Endodermal cell (in vitro differentiated cells): ENCODE measurements around the gene KCNE4. TPM values are rescaled to one million over a fixed set of nuclear protein-coding genes. Genes with fewer than 3 reads are reported as not detected.

Experiments
- DNase-seq: peaks from one replicate; pipeline ENCODE4 v3.0.0-alpha.2; 2017
- H3K27ac ChIP-seq: 2 replicates; pipeline ENCODE4 v1.5.1; 2013; ENCODE audit warnings: mild to moderate bottlenecking, low read depth, low read length, moderate library complexity
- H3K27me3 ChIP-seq: 2 replicates; pipeline ENCODE4 v1.6.1; 2013; ENCODE audit warnings: mild to moderate bottlenecking, low read length, moderate library complexity; ENCODE audit not compliant: insufficient read depth, control insufficient read depth, poor library complexity, severe bottlenecking
- H3K36me3 ChIP-seq: 2 replicates; pipeline ENCODE4 v1.7.0; 2013; ENCODE audit warnings: mild to moderate bottlenecking, low read length, moderate library complexity; ENCODE audit not compliant: control insufficient read depth, insufficient read depth
- H3K4me1 ChIP-seq: one replicate; pipeline ENCODE4 v1.7.0; 2013; ENCODE audit warnings: low read length; ENCODE audit not compliant: control insufficient read depth, insufficient read depth
- H3K4me3 ChIP-seq: 2 replicates; pipeline ENCODE4 v1.5.1; 2013; ENCODE audit warnings: mild to moderate bottlenecking, low read length, moderate library complexity
- H3K9ac ChIP-seq: 2 replicates; pipeline ENCODE4 v1.6.1; 2013; ENCODE audit warnings: mild to moderate bottlenecking, low read length, moderate library complexity; ENCODE audit not compliant: poor library complexity, severe bottlenecking; ENCODE audit errors: extremely low read depth
- H3K9me3 ChIP-seq: 2 replicates; pipeline ENCODE4 v1.6.1; 2013; ENCODE audit warnings: mild to moderate bottlenecking, low read length, moderate library complexity; ENCODE audit not compliant: control insufficient read depth
- H3K27ac Mint-ChIP-seq: 2 replicates; pipeline ENCODE4 v1.8.0; 2020; ENCODE audit warnings: mixed read lengths
- H3K27me3 Mint-ChIP-seq: 2 replicates; pipeline ENCODE4 v1.8.0; 2021; ENCODE audit warnings: mild to moderate bottlenecking, mixed read lengths; ENCODE audit not compliant: insufficient read depth
- H3K36me3 Mint-ChIP-seq: 2 replicates; pipeline ENCODE4 v1.8.0; 2020; ENCODE audit warnings: low read depth, mixed read lengths
- H3K4me1 Mint-ChIP-seq: 2 replicates; pipeline ENCODE4 v1.8.0; 2020; ENCODE audit warnings: mixed read lengths
- H3K4me3 Mint-ChIP-seq: 2 replicates; pipeline ENCODE4 v1.8.0; 2020; ENCODE audit warnings: mild to moderate bottlenecking, moderate library complexity, mixed read lengths
- H3K9me3 Mint-ChIP-seq: 2 replicates; pipeline ENCODE4 v1.8.0; 2020; ENCODE audit warnings: mild to moderate bottlenecking, mixed read lengths
- WGBS, 2 experiments: methylation state at CpG; one replicate each; pipeline versions ENCODE4 v1.1.5 to v1.1.7; 2013; ENCODE audit warnings: missing lambda C conversion rate in 2 of 2, mixed read lengths in 1 of 2; ENCODE audit not compliant: insufficient coverage in 1 of 2, insufficient read length in 1 of 2; 5-methylcytosine and 5-hydroxymethylcytosine counted together
- total RNA-seq, 2 donors: library from RNA; stranded (reverse); fragmentation: NEBNext Ultra II Directional in 1 of 2; extraction: Animal tissue kit (Norgen Biotek cat#: 25700) in 1 of 2; gene quantifications; 2 replicates in 1 of 2; 3 replicates in 1 of 2; pipeline ENCODE4 v1.2.1, GENCODE V29; 2021
- TF ChIP-seq, protein P1 (sequence below): fragments of 200-600 bp; sonication (generic); conservative IDR thresholded peaks from 2 replicates; pipeline ENCODE4 v1.5.0; 2021; ENCODE audit warnings: antibody characterized with exemption, mild to moderate bottlenecking

KCNE4 gene
- total RNA-seq, 2 donors from 2014 or later = 0.22 TPM; not detected in 1

GRCh38 chr2:223092667-223093066 is 40.7 kb downstream of the KCNE4 start:
- Histone ChIP-seq H3K9ac (no peak overlapping the region), H3K27me3 (no peaks in the 10 kb centered on the region), H3K4me3 (no peak overlapping the region), H3K9me3 (no peaks in the 10 kb centered on the region), H3K4me1 (no peaks in the 10 kb centered on the region), H3K36me3 (no peaks in the 10 kb centered on the region), H3K27ac (no peak overlapping the region)
- TF ChIP-seq, protein P1, sequence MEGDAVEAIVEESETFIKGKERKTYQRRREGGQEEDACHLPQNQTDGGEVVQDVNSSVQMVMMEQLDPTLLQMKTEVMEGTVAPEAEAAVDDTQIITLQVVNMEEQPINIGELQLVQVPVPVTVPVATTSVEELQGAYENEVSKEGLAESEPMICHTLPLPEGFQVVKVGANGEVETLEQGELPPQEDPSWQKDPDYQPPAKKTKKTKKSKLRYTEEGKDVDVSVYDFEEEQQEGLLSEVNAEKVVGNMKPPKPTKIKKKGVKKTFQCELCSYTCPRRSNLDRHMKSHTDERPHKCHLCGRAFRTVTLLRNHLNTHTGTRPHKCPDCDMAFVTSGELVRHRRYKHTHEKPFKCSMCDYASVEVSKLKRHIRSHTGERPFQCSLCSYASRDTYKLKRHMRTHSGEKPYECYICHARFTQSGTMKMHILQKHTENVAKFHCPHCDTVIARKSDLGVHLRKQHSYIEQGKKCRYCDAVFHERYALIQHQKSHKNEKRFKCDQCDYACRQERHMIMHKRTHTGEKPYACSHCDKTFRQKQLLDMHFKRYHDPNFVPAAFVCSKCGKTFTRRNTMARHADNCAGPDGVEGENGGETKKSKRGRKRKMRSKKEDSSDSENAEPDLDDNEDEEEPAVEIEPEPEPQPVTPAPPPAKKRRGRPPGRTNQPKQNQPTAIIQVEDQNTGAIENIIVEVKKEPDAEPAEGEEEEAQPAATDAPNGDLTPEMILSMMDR = no peak
- DNase-seq = no peak
- Mint-ChIP-seq H3K36me3 (no peaks in the 10 kb centered on the region), H3K9me3 (no peaks in the 10 kb centered on the region), H3K27ac (no peak overlapping the region), H3K4me1 (peaks cover 6% of the 10 kb centered on the region), H3K4me3 (no peak overlapping the region), H3K27me3 (no peaks in the 10 kb centered on the region)
- WGBS, 2 experiments = 72 to 93% methylated on average over 3 to 4 of the region's 4 CpGs

- no peak overlapping the region for H3K4me3 Mint-ChIP-seq
- no peaks in the 10 kb centered on the region for H3K36me3 Mint-ChIP-seq
- H3K27ac Mint-ChIP-seq = no peak overlapping the region
- 68 to 81% methylated on average over 5 to 7 of the region's 7 CpGs for WGBS, 2 experiments
- H3K36me3 ChIP-seq = no peaks in the 10 kb centered on the region
- no peak overlapping the region for H3K27ac ChIP-seq
- TF ChIP-seq, protein P1 = no peak
- H3K4me1 ChIP-seq = no peaks in the 10 kb centered on the region
- peaks cover 6% of the 10 kb centered on the region for H3K4me1 Mint-ChIP-seq
- H3K9me3 Mint-ChIP-seq = no peaks in the 10 kb centered on the region
- H3K27me3 ChIP-seq = no peaks in the 10 kb centered on the region
- H3K9ac ChIP-seq = no peak overlapping the region
- H3K9me3 ChIP-seq = no peaks in the 10 kb centered on the region
- no peak overlapping the region for H3K4me3 ChIP-seq
- DNase-seq = peak; percentile 54
- H3K27me3 Mint-ChIP-seq = no peaks in the 10 kb centered on the region
These were observed 41.6 kb downstream of the KCNE4 start for GRCh38 chr2:223093436-223094241.

DNA sequence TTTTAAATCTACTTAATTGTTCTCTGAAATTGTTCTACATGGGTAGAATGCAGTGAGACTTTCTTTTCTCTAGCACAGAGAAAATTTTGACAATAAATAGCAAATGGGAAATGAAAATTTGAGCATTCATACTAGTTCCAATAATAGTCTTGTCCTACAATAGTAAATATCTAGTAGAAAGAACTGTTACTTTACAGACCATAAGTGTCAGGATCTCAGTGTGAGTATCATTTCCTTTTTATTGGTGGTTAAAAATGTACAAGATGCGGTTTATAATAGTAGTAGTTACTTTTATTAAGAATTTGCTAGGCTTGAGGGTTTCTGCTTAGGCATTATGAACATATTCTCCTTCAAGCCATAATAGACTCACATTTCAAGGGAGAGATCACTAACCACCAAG is 43.2 kb downstream of the KCNE4 start:
- no peaks in the 10 kb centered on the region for H3K36me3 Mint-ChIP-seq
- peaks cover 6% of the 10 kb centered on the region for H3K4me1 Mint-ChIP-seq
- TF ChIP-seq, protein P1 = no peak

More for the DNA sequence above, 43.2 kb downstream of the KCNE4 start:
- Histone ChIP-seq H3K9ac (no peak overlapping the region), H3K9me3 (no peaks in the 10 kb centered on the region), H3K4me1 (no peaks in the 10 kb centered on the region), H3K27me3 (no peaks in the 10 kb centered on the region), H3K4me3 (no peak overlapping the region), H3K36me3 (no peaks in the 10 kb centered on the region), H3K27ac (no peak overlapping the region)
- H3K27ac Mint-ChIP-seq = no peak overlapping the region
- H3K4me3 Mint-ChIP-seq = no peak overlapping the region
- no peak for DNase-seq
- WGBS, 2 experiments = no CpG with 5 or more reads among the region's 1 CpG
- no peaks in the 10 kb centered on the region for H3K9me3 Mint-ChIP-seq
- no peaks in the 10 kb centered on the region for H3K27me3 Mint-ChIP-seq
